Smooth muscle cell of trachea (primary cell): Measurements from ENCODE around the gene NDUFB6. TPM values are rescaled to one million over a fixed set of nuclear protein-coding genes. Genes with fewer than 3 reads are reported as not detected.

Experiments used
- total RNA-seq: library from RNA; depleted of rRNA; stranded (reverse); fragments of >200 nt; gene quantifications from 2 replicates; pipeline ENCODE4 v1.2.1, GENCODE V29; 2014

The NDUFB6 gene
- 22.8 and 90.6 TPM in 2 replicates for total RNA-seq

GRCh38 chr9:32572900-32573523 is at the start of gene NDUFB6:
TSS of gene NDUFB6 (minus strand) at chr9:32573159. CDS start at chr9:32573060, 99 bp downstream.

GRCh38 chr9:32552172-32552872 is 20.6 kb downstream of the NDUFB6 start, which contains the start of the genes SMIM27 and TOPORS:
TSS of gene SMIM27 (plus strand) at chr9:32552327. CDS start at chr9:32552435, 108 bp downstream.
TSS of gene TOPORS (minus strand) at chr9:32552586. CDS start at chr9:32552436, 150 bp downstream.

GRCh38 chr9:32526041-32526706 is 46.8 kb downstream of the NDUFB6 start, which contains the start of gene RIGI:
TSS of gene RIGI (minus strand) at chr9:32526196. CDS start at chr9:32526166, 30 bp downstream.

Other genes with a start within 250 kb of the NDUFB6 start
- 68.4 and 109 TPM in 2 replicates for gene ACO1, start 188.5 kb downstream of the NDUFB6 start, total RNA-seq
- gene RIGI, start 47.0 kb downstream of the NDUFB6 start, total RNA-seq = 9.4 and 10.0 TPM in 2 replicates
- gene SMIM27, start 20.8 kb downstream of the NDUFB6 start, total RNA-seq = 1.9 and 2.5 TPM in 2 replicates
- 24.5 and 35.5 TPM in 2 replicates for gene TOPORS, start 20.6 kb downstream of the NDUFB6 start, total RNA-seq
- under 0.01 TPM in 2 replicates for gene TAF1L, start 62.5 kb upstream of the NDUFB6 start, total RNA-seq
- not detected in 2 replicates for gene TMEM215, start 210.4 kb upstream of the NDUFB6 start, total RNA-seq